ENCODE results near the gene SERPINB3.

The SERPINB3 gene

GRCh38 chr18:63683152-63683551 lies 21.5 kb upstream of the SERPINB3 start:
- no peak overlapping the region for H3K56ac ChIP-seq (ENCODE audit: low read length)
- H3K4ac ChIP-seq (ENCODE audit: low read depth, low read length) = peak overlapping the region; percentile 83
- peak overlapping the region; percentile 65 for H3K18ac ChIP-seq (ENCODE audit: low read length)
- 100% methylated on average over 1 of the region's 2 CpGs for WGBS (ENCODE audit: extremely low coverage, insufficient coverage, low lambda C conversion rate)
- H3K4me1 ChIP-seq (ENCODE audit: control insufficient read depth, low read depth, low read length) = no peaks in the 10 kb centered on the region
- no peaks in the 10 kb centered on the region for H3K79me2 ChIP-seq (ENCODE audit: control insufficient read depth, insufficient read depth, low read length)
- no peak overlapping the region for H4K5ac ChIP-seq (ENCODE audit: low read length)
- H3K27me3 ChIP-seq (ENCODE audit: insufficient read depth, low read length, poor library complexity) = no peaks in the 10 kb centered on the region
- H3K23ac ChIP-seq (ENCODE audit: low read length) = no peak overlapping the region
- no peaks in the 10 kb centered on the region for H3K79me1 ChIP-seq (ENCODE audit: low read length)
- no peak overlapping the region for H3K9ac ChIP-seq (ENCODE audit: low read length)
- H4K8ac ChIP-seq (ENCODE audit: low read depth, low read length) = no peak overlapping the region
- no peaks in the 10 kb centered on the region for H3K36me3 ChIP-seq (ENCODE audit: control insufficient read depth, insufficient read depth, low read length)
- H3K27ac ChIP-seq (ENCODE audit: low read depth, low read length) = no peak overlapping the region
- H3K4me2 ChIP-seq (ENCODE audit: low read length) = no peak overlapping the region
- H2BK15ac ChIP-seq (replicated peaks; ENCODE audit: low read depth) = peak overlapping the region; percentile 80
- H2AK5ac ChIP-seq (ENCODE audit: low read length) = no peak overlapping the region
- H2BK5ac ChIP-seq (ENCODE audit: low read length) = no peak overlapping the region
- peak overlapping the region; percentile 15 for H2BK120ac ChIP-seq (ENCODE audit: low read depth, low read length)
- H3K4me3 ChIP-seq (ENCODE audit: low read length) = no peak overlapping the region
- peak; percentile 94 for DNase-seq

DNA sequence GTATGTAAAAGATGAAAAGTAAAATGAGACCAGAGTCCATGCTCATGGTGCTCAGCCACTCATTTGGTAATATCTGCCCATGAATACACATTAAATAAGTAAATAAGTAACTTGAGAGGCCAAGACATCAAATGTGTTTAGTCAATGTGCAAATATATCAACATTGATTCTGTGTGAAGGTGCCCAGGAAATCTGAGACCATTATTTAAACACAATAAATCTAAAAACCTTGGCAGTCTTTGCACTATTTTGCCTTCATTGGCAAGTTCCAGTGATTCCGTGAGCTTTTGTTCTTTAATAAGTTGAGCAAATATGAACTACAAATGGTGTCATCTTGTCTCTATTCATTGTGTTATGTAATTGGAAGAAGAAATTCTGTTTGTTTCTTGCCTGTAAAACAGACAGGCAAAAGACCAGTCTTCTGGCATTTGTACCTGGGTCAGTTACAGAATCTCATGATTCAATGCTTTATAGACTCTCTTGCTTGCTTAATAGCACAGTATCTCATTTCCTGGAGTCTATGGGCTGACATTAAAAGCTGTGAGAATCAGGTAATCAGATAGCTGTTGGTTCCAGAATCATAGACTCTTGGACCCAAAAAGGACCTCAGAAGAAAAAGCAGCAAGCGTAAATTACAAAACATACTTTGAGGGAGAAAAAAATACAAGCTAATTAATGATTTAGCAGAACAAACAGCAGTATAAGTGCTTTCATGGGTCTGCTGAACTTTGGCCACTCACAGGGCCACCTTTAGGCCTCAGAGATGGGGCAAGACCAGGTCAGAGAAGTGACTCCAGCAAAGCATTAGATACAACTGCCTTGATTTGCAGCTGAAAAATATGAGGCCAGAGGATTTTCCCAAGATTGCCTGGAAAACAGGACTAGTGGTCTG lies 20.0 kb upstream of the SERPINB3 start:
- no peaks in the 10 kb centered on the region for H3K79me1 ChIP-seq (ENCODE audit: low read length)
- peak overlapping the region; percentile 68 for H3K18ac ChIP-seq (ENCODE audit: low read length)
- H3K27me3 ChIP-seq (ENCODE audit: insufficient read depth, low read length, poor library complexity) = no peaks in the 10 kb centered on the region
- no peak overlapping the region for H3K4me3 ChIP-seq (ENCODE audit: low read length)
- no CpG with 5 or more reads among the region's 2 CpGs for WGBS (ENCODE audit: extremely low coverage, insufficient coverage, low lambda C conversion rate)
- no peak overlapping the region for H3K4me2 ChIP-seq (ENCODE audit: low read length)
- no peak overlapping the region for H2AK5ac ChIP-seq (ENCODE audit: low read length)
- peak overlapping the region; percentile 0 for H2BK15ac ChIP-seq (replicated peaks; ENCODE audit: low read depth)
- H3K4ac ChIP-seq (ENCODE audit: low read depth, low read length) = no peak overlapping the region
- H3K36me3 ChIP-seq (ENCODE audit: control insufficient read depth, insufficient read depth, low read length) = no peaks in the 10 kb centered on the region
- DNase-seq = no peak
- H3K9ac ChIP-seq (ENCODE audit: low read length) = no peak overlapping the region
- H3K23ac ChIP-seq (ENCODE audit: low read length) = no peak overlapping the region
- H3K27ac ChIP-seq (ENCODE audit: low read depth, low read length) = no peak overlapping the region
- no peaks in the 10 kb centered on the region for H3K79me2 ChIP-seq (ENCODE audit: control insufficient read depth, insufficient read depth, low read length)
- no peaks in the 10 kb centered on the region for H3K4me1 ChIP-seq (ENCODE audit: control insufficient read depth, low read depth, low read length)
- H3K56ac ChIP-seq (ENCODE audit: low read length) = no peak overlapping the region
- H4K8ac ChIP-seq (ENCODE audit: low read depth, low read length) = peak overlapping the region; percentile 86
- H2BK120ac ChIP-seq (ENCODE audit: low read depth, low read length) = no peak overlapping the region
- no peak overlapping the region for H2BK5ac ChIP-seq (ENCODE audit: low read length)
- peak overlapping the region; percentile 6 for H4K5ac ChIP-seq (ENCODE audit: low read length)

DNA sequence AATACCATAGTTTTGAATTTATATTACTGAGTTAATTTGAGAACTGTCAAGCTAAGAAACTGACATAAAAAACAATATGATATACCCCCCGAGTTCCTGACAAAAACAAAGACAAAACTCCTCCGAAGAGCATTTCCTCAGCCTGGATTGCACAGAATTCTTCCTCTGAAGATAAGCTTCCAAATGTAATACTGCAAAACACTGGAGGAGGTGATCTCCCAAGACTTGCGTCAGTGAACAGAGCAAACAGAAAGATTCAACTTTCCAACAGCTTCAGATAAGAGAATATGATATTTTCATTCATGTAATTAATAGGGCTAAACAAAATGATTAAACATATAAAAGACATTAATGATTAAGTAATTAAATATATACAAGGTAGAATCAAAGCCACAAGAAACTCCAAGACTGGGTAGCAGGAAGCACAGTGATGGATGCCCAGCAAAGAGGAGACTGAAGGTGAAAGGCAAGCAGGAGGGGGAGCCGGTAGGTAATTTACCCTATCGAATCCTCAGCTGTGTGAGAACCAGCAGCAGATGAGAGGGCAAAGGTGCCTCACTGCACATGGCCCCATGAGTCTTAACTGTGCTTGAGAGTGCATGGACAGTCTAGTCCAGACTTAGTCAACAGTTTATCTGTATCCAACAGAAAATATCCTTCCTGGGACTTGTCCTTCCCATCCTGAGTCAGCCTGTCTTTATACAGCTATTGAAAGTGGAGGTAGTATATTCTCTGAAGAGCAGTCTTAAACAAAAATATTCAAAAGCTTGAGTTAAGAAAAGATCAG lies 18.3 kb upstream of the SERPINB3 start:
- no peak overlapping the region for H3K23ac ChIP-seq (ENCODE audit: low read length)
- H3K27me3 ChIP-seq (ENCODE audit: insufficient read depth, low read length, poor library complexity) = no peaks in the 10 kb centered on the region
- H3K79me1 ChIP-seq (ENCODE audit: low read length) = no peaks in the 10 kb centered on the region
- H3K27ac ChIP-seq (ENCODE audit: low read depth, low read length) = no peak overlapping the region
- DNase-seq = no peak
- H3K9ac ChIP-seq (ENCODE audit: low read length) = no peak overlapping the region
- no peaks in the 10 kb centered on the region for H3K4me1 ChIP-seq (ENCODE audit: control insufficient read depth, low read depth, low read length)
- WGBS (ENCODE audit: extremely low coverage, insufficient coverage, low lambda C conversion rate) = no CpG with 5 or more reads among the region's 5 CpGs
- no peak overlapping the region for H3K56ac ChIP-seq (ENCODE audit: low read length)
- no peaks in the 10 kb centered on the region for H3K36me3 ChIP-seq (ENCODE audit: control insufficient read depth, insufficient read depth, low read length)
- no peak overlapping the region for H3K4me3 ChIP-seq (ENCODE audit: low read length)
- H4K8ac ChIP-seq (ENCODE audit: low read depth, low read length) = no peak overlapping the region
- H2BK15ac ChIP-seq (replicated peaks; ENCODE audit: low read depth) = no peak overlapping the region
- H4K5ac ChIP-seq (ENCODE audit: low read length) = no peak overlapping the region
- no peak overlapping the region for H3K4me2 ChIP-seq (ENCODE audit: low read length)
- no peak overlapping the region for H3K4ac ChIP-seq (ENCODE audit: low read depth, low read length)
- no peak overlapping the region for H2BK120ac ChIP-seq (ENCODE audit: low read depth, low read length)
- H2BK5ac ChIP-seq (ENCODE audit: low read length) = no peak overlapping the region
- H3K79me2 ChIP-seq (ENCODE audit: control insufficient read depth, insufficient read depth, low read length) = no peaks in the 10 kb centered on the region
- H3K18ac ChIP-seq (ENCODE audit: low read length) = no peak overlapping the region
- H2AK5ac ChIP-seq (ENCODE audit: low read length) = no peak overlapping the region

DNA sequence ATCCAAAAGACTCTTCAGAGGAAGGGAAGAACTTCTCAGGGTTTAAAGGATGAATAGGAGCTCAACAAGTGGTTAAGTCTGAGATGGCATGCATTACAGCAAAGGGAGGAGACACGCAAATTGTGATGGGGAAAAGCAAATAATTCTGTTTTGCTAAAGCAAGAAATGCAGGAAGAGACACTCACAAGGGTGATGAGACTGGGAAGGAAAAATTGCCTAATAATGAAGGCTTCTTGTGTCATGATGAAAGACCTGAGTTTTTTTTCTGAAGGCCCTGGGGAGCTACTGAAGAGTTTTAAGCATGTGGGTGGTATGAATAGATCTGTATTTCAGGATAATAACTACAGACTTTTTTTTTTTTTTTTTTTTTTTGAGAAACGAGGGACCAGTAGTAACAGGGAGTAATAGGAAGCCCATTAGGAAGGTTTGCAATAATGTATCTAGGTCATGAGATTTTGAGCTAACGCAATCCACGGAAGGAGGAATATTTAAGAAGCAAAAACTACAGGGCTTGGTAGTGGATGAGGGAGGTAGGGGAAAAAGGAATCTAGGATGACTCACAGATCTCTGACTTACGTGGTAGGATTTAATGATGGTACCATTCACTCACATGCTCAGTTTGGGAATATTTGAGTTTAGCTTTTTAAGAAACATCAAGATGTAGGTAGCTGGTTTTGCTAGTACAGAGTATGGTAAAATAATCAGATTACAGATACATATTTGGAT lies 16.0 kb upstream of the SERPINB3 start:
- Histone ChIP-seq H2AK5ac (ENCODE audit: low read length) (no peak overlapping the region), H4K8ac (ENCODE audit: low read depth, low read length) (no peak overlapping the region), H4K5ac (ENCODE audit: low read length) (no peak overlapping the region), H2BK120ac (ENCODE audit: low read depth, low read length) (no peak overlapping the region), H3K56ac (ENCODE audit: low read length) (no peak overlapping the region), H3K4ac (ENCODE audit: low read depth, low read length) (no peak overlapping the region), H3K27me3 (ENCODE audit: insufficient read depth, low read length, poor library complexity) (no peaks in the 10 kb centered on the region), H3K18ac (ENCODE audit: low read length) (no peak overlapping the region), H3K23ac (ENCODE audit: low read length) (no peak overlapping the region), H3K79me1 (ENCODE audit: low read length) (no peaks in the 10 kb centered on the region), H3K79me2 (ENCODE audit: control insufficient read depth, insufficient read depth, low read length) (no peaks in the 10 kb centered on the region), H3K4me2 (ENCODE audit: low read length) (no peak overlapping the region), H3K9ac (ENCODE audit: low read length) (no peak overlapping the region), H3K36me3 (ENCODE audit: control insufficient read depth, insufficient read depth, low read length) (no peaks in the 10 kb centered on the region), H3K4me3 (ENCODE audit: low read length) (no peak overlapping the region), H2BK5ac (ENCODE audit: low read length) (no peak overlapping the region), H3K4me1 (ENCODE audit: control insufficient read depth, low read depth, low read length) (no peaks in the 10 kb centered on the region), H2BK15ac (replicated peaks; ENCODE audit: low read depth) (no peak overlapping the region), H3K27ac (ENCODE audit: low read depth, low read length) (no peak overlapping the region)
- WGBS (ENCODE audit: extremely low coverage, insufficient coverage, low lambda C conversion rate) = no CpG with 5 or more reads among the region's 5 CpGs
- no peak for DNase-seq

DNA sequence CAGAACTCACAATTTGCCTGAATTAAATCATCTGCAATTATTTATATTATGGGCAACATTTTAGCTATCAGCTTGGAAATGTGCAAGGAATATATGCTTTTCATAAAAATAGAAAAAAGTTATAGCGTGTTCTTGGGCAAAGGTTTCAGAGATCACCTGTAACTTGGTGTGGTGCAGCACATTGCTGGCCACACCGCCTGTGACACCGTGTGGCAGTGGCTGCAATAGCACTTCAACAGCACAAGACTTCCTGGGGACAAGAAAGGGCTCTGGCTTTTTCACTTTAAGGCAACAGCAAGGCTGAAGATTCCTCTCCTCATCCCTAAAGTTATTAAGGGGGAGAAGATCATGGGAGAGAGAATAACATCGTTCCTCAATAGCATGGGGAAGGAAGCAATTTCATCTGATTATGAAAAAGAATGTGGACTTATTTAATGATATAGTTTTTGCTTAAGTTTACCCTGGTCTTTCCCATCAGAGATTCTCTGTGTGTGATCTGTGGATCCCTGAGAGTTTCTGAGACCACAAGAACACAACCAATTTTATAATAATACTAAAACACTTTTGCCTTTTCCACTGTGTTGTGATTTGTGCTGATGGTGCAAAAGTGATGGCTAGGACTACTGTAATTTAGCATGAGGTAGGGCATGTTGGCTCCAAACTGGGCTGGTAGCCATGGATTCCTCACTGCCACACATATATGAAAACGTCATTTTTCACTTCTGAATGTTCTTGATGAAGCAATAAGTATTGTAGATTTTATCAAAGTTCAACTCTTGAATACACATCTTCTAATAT lies 15.0 kb upstream of the SERPINB3 start:
- Histone ChIP-seq H3K79me2 (ENCODE audit: control insufficient read depth, insufficient read depth, low read length) (no peaks in the 10 kb centered on the region), H2AK5ac (ENCODE audit: low read length) (no peak overlapping the region), H4K8ac (ENCODE audit: low read depth, low read length) (no peak overlapping the region), H3K79me1 (ENCODE audit: low read length) (no peaks in the 10 kb centered on the region), H3K4me1 (ENCODE audit: control insufficient read depth, low read depth, low read length) (no peaks in the 10 kb centered on the region), H3K23ac (ENCODE audit: low read length) (no peak overlapping the region), H4K5ac (ENCODE audit: low read length) (no peak overlapping the region), H3K18ac (ENCODE audit: low read length) (no peak overlapping the region), H3K36me3 (ENCODE audit: control insufficient read depth, insufficient read depth, low read length) (no peaks in the 10 kb centered on the region), H3K27me3 (ENCODE audit: insufficient read depth, low read length, poor library complexity) (no peaks in the 10 kb centered on the region), H2BK120ac (ENCODE audit: low read depth, low read length) (no peak overlapping the region), H2BK5ac (ENCODE audit: low read length) (no peak overlapping the region), H3K56ac (ENCODE audit: low read length) (no peak overlapping the region), H3K4me2 (ENCODE audit: low read length) (no peak overlapping the region), H3K27ac (ENCODE audit: low read depth, low read length) (no peak overlapping the region), H2BK15ac (replicated peaks; ENCODE audit: low read depth) (no peak overlapping the region), H3K9ac (ENCODE audit: low read length) (no peak overlapping the region), H3K4ac (ENCODE audit: low read depth, low read length) (no peak overlapping the region), H3K4me3 (ENCODE audit: low read length) (no peak overlapping the region)
- peak; percentile 71 for DNase-seq
- no CpG with 5 or more reads among the region's 5 CpGs for WGBS (ENCODE audit: extremely low coverage, insufficient coverage, low lambda C conversion rate)
